Hindlimb muscle (tissue), 1 donor: ENCODE measurements around the gene TP53I3. TPM values are rescaled to one million over a fixed set of nuclear protein-coding genes. Genes with fewer than 3 reads are reported as not detected.
A peak's percentile ranks its signal among the peaks of the same experiment; 100 is the strongest.
"Not testable (repeated sequence)": the region's sequence is repeated elsewhere in the genome, so short reads cannot be mapped to it uniquely, and the experiment has no call there.

Experiments used
- DNase-seq: peaks from one replicate; pipeline ENCODE4 v3.0.0-alpha.2; 2013
- polyA plus RNA-seq: library from polyadenylated mRNA; unstranded; fragments of 120-200 nt; gene quantifications from one replicate; pipeline ENCODE4 v1.2.1, GENCODE V29; 2013; ENCODE audit not compliant: insufficient read length

Gene TP53I3
- polyA plus RNA-seq, 1 donor, result 32.6 TPM

GRCh38 chr2:24052951-24053350 lies 31.7 kb downstream of the TP53I3 start:
- no peak for DNase-seq

GRCh38 chr2:24051833-24052232 lies 32.8 kb downstream of the TP53I3 start:
- no peak for DNase-seq

GRCh38 chr2:24050041-24050979 lies 34.3 kb downstream of the TP53I3 start:
- DNase-seq, result no peak

- peak; percentile 23 for DNase-seq
These were observed 35.1 kb downstream of the TP53I3 start, which contains the start of gene FKBP1B for GRCh38 chr2:24049485-24050021. FKBP1B (plus strand) TSS chr2:24049741; CDS start chr2:24049850, 109 bp downstream.

- DNase-seq, result no peak
These were observed 35.7 kb downstream of the TP53I3 start for GRCh38 chr2:24048769-24049484.

- no peak for DNase-seq
These were observed 37.0 kb downstream of the TP53I3 start for GRCh38 chr2:24047703-24048033.

GRCh38 chr2:24046930-24047702 lies 37.5 kb downstream of the TP53I3 start, which contains the start of gene WDCP:
WDCP (minus strand) TSS chr2:24047391; CDS start chr2:24039494, 7,897 bp downstream.
- DNase-seq, result peak; percentile 96

- DNase-seq, result no peak
These were observed 38.1 kb downstream of the TP53I3 start for GRCh38 chr2:24046599-24046929.

- DNase-seq, result no peak
These were observed 38.8 kb downstream of the TP53I3 start for GRCh38 chr2:24045511-24046508.

- not testable (repeated sequence) for DNase-seq
These were observed 41.5 kb downstream of the TP53I3 start for GRCh38 chr2:24043133-24043532.

- DNase-seq, result no peak
These were observed 44.1 kb downstream of the TP53I3 start for GRCh38 chr2:24040511-24040910.

GRCh38 chr2:24038786-24039499 lies 45.7 kb downstream of the TP53I3 start:
- no peak for DNase-seq

Other genes starting within 250 kb of the TP53I3 start
- 11.2 TPM for gene ATAD2B, start 157.7 kb downstream of the TP53I3 start, polyA plus RNA-seq
- gene UBXN2A, start 144.4 kb downstream of the TP53I3 start, polyA plus RNA-seq, result 18.0 TPM
- 3.6 TPM for gene MFSD2B, start 74.7 kb downstream of the TP53I3 start, polyA plus RNA-seq
- 10.6 TPM for gene WDCP, start 37.4 kb downstream of the TP53I3 start, polyA plus RNA-seq
- gene FKBP1B, start 35.1 kb downstream of the TP53I3 start, polyA plus RNA-seq, result 2.5 TPM
- gene SF3B6, start 8.5 kb downstream of the TP53I3 start, polyA plus RNA-seq, result 70.7 TPM
- 1.7 TPM for gene PFN4, start 38.5 kb upstream of the TP53I3 start, polyA plus RNA-seq
- 15.6 TPM for gene FAM228B, start 38.6 kb upstream of the TP53I3 start, polyA plus RNA-seq
- gene FAM228A, start 90.2 kb upstream of the TP53I3 start, polyA plus RNA-seq, result 0.37 TPM